ELF-1 (cell line): ENCODE measurements around the gene TRIM49.
"Not testable (repeated sequence)": the region's sequence is repeated elsewhere in the genome, so short reads cannot be mapped to it uniquely, and the experiment has no call there.

Experiments
- DNase-seq: peaks from one replicate; pipeline ENCODE4 v3.0.0-alpha.2; 2016; ENCODE audit warnings: low read depth, low spot score

TRIM49 gene

GRCh38 chr11:89808475-89808874 is at the start of gene TRIM49:
Gene TRIM49 (minus strand): TSS chr11:89808575. CDS start chr11:89804469, 4,106 bp downstream.
- DNase-seq, result not testable (repeated sequence)

- DNase-seq, result not testable (repeated sequence)
Observed at GRCh38 chr11:89826694-89827093, 18.3 kb upstream of the TRIM49 start.

GRCh38 chr11:89820008-89820407 is 11.6 kb upstream of the TRIM49 start:
- not testable (repeated sequence) for DNase-seq

- not testable (repeated sequence) for DNase-seq
Observed at GRCh38 chr11:89813535-89813934, 5.2 kb upstream of the TRIM49 start.

- not testable (repeated sequence) for DNase-seq
Observed at GRCh38 chr11:89787506-89788063, 20.8 kb downstream of the TRIM49 start.

GRCh38 chr11:89785726-89786125 is 22.6 kb downstream of the TRIM49 start:
- DNase-seq, result not testable (repeated sequence)

GRCh38 chr11:89750822-89751221 is 57.6 kb downstream of the TRIM49 start:
- not testable (repeated sequence) for DNase-seq
